ENCODE results near the gene KIF25. TPM values are rescaled to one million over a fixed set of nuclear protein-coding genes. Genes with fewer than 3 reads are reported as not detected.

KIF25 gene
- total RNA-seq, 1 experiment from 2014 or later, result not detected

DNA sequence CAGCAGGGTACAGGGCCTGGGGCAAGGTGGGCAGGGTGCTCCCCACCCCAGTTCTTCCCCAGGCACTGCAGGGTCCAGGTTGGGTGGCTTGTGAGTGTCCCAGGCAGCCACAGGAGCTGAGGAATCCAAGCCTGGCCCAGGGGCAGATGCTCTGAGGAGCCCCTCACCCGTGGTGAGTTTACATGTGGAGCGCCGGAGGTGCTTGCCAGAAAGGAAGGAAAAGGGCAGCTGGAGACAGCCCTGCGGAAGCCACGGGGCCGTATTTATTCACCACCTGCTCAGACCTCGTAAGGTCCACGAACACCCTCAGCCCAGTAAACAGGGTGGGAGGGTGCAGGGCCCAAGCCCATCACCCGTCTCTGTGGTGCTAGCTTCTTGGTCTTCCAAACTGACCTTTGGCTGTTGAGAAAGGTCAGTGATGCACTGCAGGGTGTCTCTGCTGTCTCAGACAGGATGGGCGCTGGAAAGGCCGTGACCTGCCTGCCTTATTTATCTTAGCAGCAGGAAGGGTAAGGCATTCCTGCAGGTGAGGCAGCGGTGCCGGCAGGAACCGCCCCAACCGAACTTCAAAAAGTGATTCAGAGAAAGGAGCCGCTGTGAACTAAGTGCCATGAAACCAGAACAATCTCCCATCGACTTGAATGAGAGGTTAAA is 85.5 kb downstream of the KIF25 start:
- Histone ChIP-seq H3K4me3 (no peak overlapping the region), H3K9me3 (ENCODE audit: insufficient read depth, low read depth) (no peaks in the 10 kb centered on the region), H3K27ac (no peak overlapping the region), H3K9me2 (ENCODE audit: insufficient read depth) (no peaks in the 10 kb centered on the region), H2AFZ (no peak overlapping the region), H3K36me3 (ENCODE audit: low read depth) (no peaks in the 10 kb centered on the region), H3K27me3 (ENCODE audit: insufficient read depth, low read depth) (peaks cover 98% of the 10 kb centered on the region), H4K20me1 (ENCODE audit: insufficient read depth) (no peaks in the 10 kb centered on the region), H3K4me1 (replicated peaks; ENCODE audit: insufficient read depth) (no peaks in the 10 kb centered on the region), H3F3A (ENCODE audit: insufficient read depth, low read depth) (no peaks in the 10 kb centered on the region), H3K4me2 (no peak overlapping the region), H3K79me2 (ENCODE audit: low read depth) (no peaks in the 10 kb centered on the region)
- ChIA-PET CTCF (no interaction called here), POLR2A (ENCODE audit: unreplicated experiment) (no interaction called here)
- no peak for DNase-seq
- TF ChIP-seq CTCF (conservative IDR thresholded peaks at IDR 0.05) (no peak), EZH2 (IDR thresholded peaks at IDR 0.05; ENCODE audit: low read depth) (no peak)
- intact Hi-C loops (cut with micrococcal nuclease; ENCODE audit: unreplicated experiment), result no loop called here
- no TSS peak for BruUV-seq (replicated peaks)

GRCh38 chr6:168083514-168083885 is 86.0 kb downstream of the KIF25 start:
- POLR2A ChIA-PET (ENCODE audit: unreplicated experiment), result no interaction called here
- H3K36me3 ChIP-seq (ENCODE audit: low read depth), result no peaks in the 10 kb centered on the region
- TF ChIP-seq EZH2 (IDR thresholded peaks at IDR 0.05; ENCODE audit: low read depth) (no peak), CTCF (conservative IDR thresholded peaks at IDR 0.05) (no peak)
- H2AFZ ChIP-seq, result no peak overlapping the region
- no peaks in the 10 kb centered on the region for H3F3A ChIP-seq (ENCODE audit: insufficient read depth, low read depth)
- H3K9me2 ChIP-seq (ENCODE audit: insufficient read depth), result no peaks in the 10 kb centered on the region
- CTCF ChIA-PET, result no interaction called here
- BruUV-seq (replicated peaks), result no TSS peak
- H3K27me3 ChIP-seq (ENCODE audit: insufficient read depth, low read depth), result peaks cover 100% of the 10 kb centered on the region
- no peaks in the 10 kb centered on the region for H3K9me3 ChIP-seq (ENCODE audit: insufficient read depth, low read depth)
- H3K27ac ChIP-seq, result no peak overlapping the region
- DNase-seq, result no peak
- no peaks in the 10 kb centered on the region for H3K79me2 ChIP-seq (ENCODE audit: low read depth)
- H4K20me1 ChIP-seq (ENCODE audit: insufficient read depth), result no peaks in the 10 kb centered on the region
- no peak overlapping the region for H3K4me2 ChIP-seq
- intact Hi-C loops (cut with micrococcal nuclease; ENCODE audit: unreplicated experiment), result no loop called here
- no peaks in the 10 kb centered on the region for H3K4me1 ChIP-seq (replicated peaks; ENCODE audit: insufficient read depth)
- no peak overlapping the region for H3K4me3 ChIP-seq

DNA sequence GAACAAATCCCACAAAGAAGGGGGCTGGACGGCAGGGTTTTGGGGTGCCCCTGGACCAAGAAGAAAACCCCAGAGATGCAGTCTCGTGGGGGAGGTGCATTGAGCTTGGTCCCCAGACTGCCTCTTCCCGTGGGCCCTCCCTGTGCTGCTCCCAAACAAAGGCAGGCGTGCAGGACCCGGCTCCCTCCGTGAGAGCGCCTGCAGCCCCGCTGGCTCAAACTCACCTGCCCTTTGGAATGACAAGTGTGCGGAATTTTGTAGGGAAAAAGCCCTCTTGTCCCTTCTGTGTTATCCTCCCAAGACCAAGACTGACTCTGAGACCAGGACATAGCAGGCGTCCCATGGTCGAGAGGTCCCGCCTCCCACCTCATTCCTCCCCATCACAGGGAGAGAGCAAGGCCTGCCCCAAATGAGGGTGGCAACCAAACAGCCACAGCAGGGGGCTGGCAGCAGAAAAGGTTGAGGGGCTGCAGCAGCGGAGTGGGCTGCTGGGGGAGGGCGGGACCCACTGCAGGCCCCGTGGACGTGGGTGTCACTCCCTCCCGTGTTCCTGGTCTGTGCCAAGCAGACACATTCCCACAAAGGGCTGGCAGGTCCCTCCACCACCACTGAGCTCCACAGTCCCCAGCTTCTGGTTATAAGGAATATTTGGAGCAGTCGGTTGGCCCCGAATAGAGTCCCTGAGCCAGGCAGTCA is 87.1 kb downstream of the KIF25 start:
- Histone ChIP-seq H3K4me1 (replicated peaks; ENCODE audit: insufficient read depth) (no peaks in the 10 kb centered on the region), H3K9me3 (ENCODE audit: insufficient read depth, low read depth) (no peaks in the 10 kb centered on the region), H3K27me3 (ENCODE audit: insufficient read depth, low read depth) (peaks cover 100% of the 10 kb centered on the region), H3K4me2 (no peak overlapping the region), H3K9me2 (ENCODE audit: insufficient read depth) (no peaks in the 10 kb centered on the region), H2AFZ (no peak overlapping the region), H3K79me2 (ENCODE audit: low read depth) (no peaks in the 10 kb centered on the region), H4K20me1 (ENCODE audit: insufficient read depth) (no peaks in the 10 kb centered on the region), H3K27ac (no peak overlapping the region), H3K36me3 (ENCODE audit: low read depth) (no peaks in the 10 kb centered on the region), H3K4me3 (no peak overlapping the region), H3F3A (ENCODE audit: insufficient read depth, low read depth) (no peaks in the 10 kb centered on the region)
- DNase-seq, result no peak
- intact Hi-C loops (cut with micrococcal nuclease; ENCODE audit: unreplicated experiment), result no loop called here
- TF ChIP-seq CTCF (conservative IDR thresholded peaks at IDR 0.05), result no peak
- no peak for TF ChIP-seq EZH2 (IDR thresholded peaks at IDR 0.05; ENCODE audit: low read depth)
- CTCF ChIA-PET, result no interaction called here
- POLR2A ChIA-PET (ENCODE audit: unreplicated experiment), result no interaction called here
- BruUV-seq (replicated peaks), result no TSS peak
